HG03045 (cell line): ENCODE results near the gene ACOX1.

Experiments used
- ATAC-seq: cut with Tn5 transposase; IDR thresholded peaks from one replicate; pipeline ENCODE4 v1.9.1; 2021; ENCODE audit warnings: mild to moderate bottlenecking, moderate library complexity; ENCODE audit not compliant: unreplicated experiment

ACOX1 gene

GRCh38 chr17:75893305-75894048 lies 85.5 kb downstream of the ACOX1 start:
- ATAC-seq = no peak

GRCh38 chr17:75892556-75893224 lies 86.3 kb downstream of the ACOX1 start:
- no peak for ATAC-seq

GRCh38 chr17:75891605-75892555 lies 87.1 kb downstream of the ACOX1 start:
- ATAC-seq = no peak
